Spleen (tissue), 7 donors: ENCODE measurements around the gene RAB40C.

Experiments used
- CTCF ChIP-seq, 11 experiments: fragments of 200-600 bp in 7 of 11; fragments of 450-650 bp in 4 of 11; sonication (generic) in 4 of 11; IDR thresholded peaks in 8 of 11; conservative IDR thresholded peaks in 3 of 11; 1 replicate in 7 of 11; 2 replicates in 4 of 11; pipeline versions ENCODE4 v1.4.0 to v1.8.0; 2016 to 2021; ENCODE audit warnings: antibody characterized with exemption in 11 of 11, inconsistent platforms in 4 of 11, mild to moderate bottlenecking in 1 of 11
- POLR2AphosphoS5 ChIP-seq, 3 donors: sonication (generic); formaldehyde crosslinking; IDR thresholded peaks; one replicate each; pipeline ENCODE4 v1.5.1; 2017; ENCODE audit warnings: antibody characterized with exemption in 3 of 3
- donor health status: DM: no; HTN: no; CAD: no; lungs with moderate emphysema.
- donor health status: DM: no; HTN: no; CAD: no.
- donor health status: DM: no; HTN: no; CAD: no.

GRCh38 chr16:583815-584591 lies 5.9 kb upstream of the RAB40C start:
- TF ChIP-seq CTCF (IDR thresholded peaks at IDR 0.05 in 8 of 11, conservative IDR thresholded peaks at IDR 0.05 in 3 of 11) (no peak), POLR2AphosphoS5 (IDR thresholded peaks at IDR 0.05) (no peak)
